Measurements from ENCODE around the gene NDUFS6. TPM values are rescaled to one million over a fixed set of nuclear protein-coding genes. Genes with fewer than 3 reads are reported as not detected.

Gene NDUFS6
- total and polyA plus RNA-seq, 2 of the 4 experiments (the other 2 are of a cell fraction): 10.4 to 69.0 TPM

DNA sequence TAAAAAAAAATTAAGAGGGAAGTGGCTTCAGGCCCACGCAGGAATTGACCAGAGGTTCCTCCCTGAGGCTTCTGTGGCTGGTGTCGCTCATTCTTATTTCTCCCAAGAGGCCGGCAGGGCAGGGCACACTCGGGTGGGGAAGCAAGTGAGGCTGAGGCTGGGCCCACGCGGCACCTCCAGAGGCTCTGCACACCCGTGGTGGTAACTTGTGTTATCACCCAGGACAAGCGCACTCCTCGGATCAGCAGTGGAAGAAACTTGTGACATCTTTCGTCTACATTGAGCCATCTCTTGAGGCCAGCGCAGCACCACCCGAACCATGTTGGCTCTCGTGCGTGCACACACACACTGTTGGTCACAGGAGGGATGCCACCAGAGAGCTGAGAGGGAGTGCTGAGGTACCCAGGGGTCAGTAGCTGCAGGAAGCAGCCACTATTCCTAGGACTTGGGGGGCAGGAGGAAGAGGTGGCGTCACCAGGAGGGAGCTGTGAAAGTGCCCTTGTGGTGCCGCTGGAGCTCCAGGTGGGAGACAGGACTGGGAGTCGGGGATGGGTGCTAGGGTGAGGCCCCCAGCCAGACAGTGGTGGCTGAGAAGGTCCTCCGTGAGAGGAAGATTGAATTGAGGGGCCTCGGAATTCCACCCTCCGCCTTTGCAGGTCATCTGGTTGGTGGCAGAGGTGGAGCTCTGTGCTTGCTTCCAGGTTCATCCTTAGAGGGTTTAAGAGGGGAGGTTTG is 6.4 kb downstream of the NDUFS6 start:
- TF ChIP-seq MXI1 (IDR thresholded peaks at IDR 0.05; ENCODE audit: borderline replicate concordance, low read depth, low read length) (no peak), MAZ (IDR thresholded peaks at IDR 0.05; ENCODE audit: borderline replicate concordance, low read depth, low read length) (no peak)
- Histone ChIP-seq H3K23ac (ENCODE audit: low read depth, low read length) (no peak overlapping the region), H3K9me1 (ENCODE audit: insufficient read depth, low read length) (no peaks in the 10 kb centered on the region), H2BK120ac (ENCODE audit: low read depth, low read length) (no peak overlapping the region), H3K4me1 (ENCODE audit: control insufficient read depth, insufficient read depth, low read length) (no peaks in the 10 kb centered on the region; the same call in 1 of the 2 replicates), H2BK15ac (ENCODE audit: low read depth, low read length) (no peak overlapping the region), H3K9me3 (ENCODE audit: control insufficient read depth, insufficient read depth, low read length) (no peaks in the 10 kb centered on the region), H2AK5ac (ENCODE audit: low read depth, low read length) (no peak overlapping the region), H4K20me1 (ENCODE audit: insufficient read depth, low read length) (no peaks in the 10 kb centered on the region), H3K4me3 (ENCODE audit: insufficient read depth, low read depth, low read length) (no peak overlapping the region), H2AFZ (replicated peaks; ENCODE audit: low read length, poor library complexity) (no peak overlapping the region), H3K18ac (ENCODE audit: low read depth, low read length) (no peak overlapping the region), H2AK9ac (replicated peaks; ENCODE audit: low read depth, low read length, poor library complexity) (no peak overlapping the region), H4K5ac (ENCODE audit: low read depth, low read length) (no peak overlapping the region), H3K27ac (ENCODE audit: insufficient read depth, low read length) (no peak overlapping the region), H4K8ac (ENCODE audit: low read depth in 2 of 2, low read length in 2 of 2) (no peak overlapping the region), H3K56ac (ENCODE audit: extremely low read depth, insufficient read depth, low read length) (no peak overlapping the region), H3K14ac (replicated peaks; ENCODE audit: low read depth, low read length) (no peak overlapping the region), H2BK20ac (ENCODE audit: low read depth, low read length) (no peak overlapping the region), H2BK5ac (ENCODE audit: low read depth, low read length, poor library complexity, severe bottlenecking) (no peak overlapping the region), H4K91ac (ENCODE audit: insufficient read depth, low read depth, low read length) (no peak overlapping the region), H3K9ac (ENCODE audit: low read depth, low read length) (no peak overlapping the region), H3K36me3 (ENCODE audit: control insufficient read depth, insufficient read depth, low read length) (peaks cover 66% of the 10 kb centered on the region), H3K27me3 (ENCODE audit: control insufficient read depth, insufficient read depth, low read length) (no peaks in the 10 kb centered on the region), H3K4ac (ENCODE audit: low read depth, low read length) (no peak overlapping the region), H3K4me2 (ENCODE audit: low read depth, low read length) (no peak overlapping the region), H3K79me1 (ENCODE audit: low read depth in 1 of 2, low read length in 2 of 2) (peaks cover 40 to 62% of the 10 kb centered on the region in 2 experiments)
- ATAC-seq (ENCODE audit: low read depth) (no peak), DNase-seq (no peak)
- ChIA-PET POLR2A (ENCODE audit: unreplicated experiment) (no interaction called here), CTCF (interaction anchor here (0.6 to 1.2 kb wide), 2 partner anchors 35 to 54 kb away, joined by 3 to 4 read pairs; no protein-coding TSS in a partner anchor)
- BruUV-seq (replicated peaks): no TSS peak
- in situ Hi-C loops (cut with MboI; ENCODE audit: low sequenced_read_pairs): no loop called here
- intact Hi-C loops (cut with micrococcal nuclease): no loop called here
- WGBS, 2 experiments (ENCODE audit: extremely low coverage in 2 of 2, insufficient read length in 1 of 2): 95% methylated on average over 11 of the region's 20 CpGs; no CpG with 5 or more reads in 1 of the 2 experiments
- dilution Hi-C loops (cut with HindIII; ENCODE audit: low sequenced_read_pairs, unreplicated experiment): no loop called here

Measured in IMR-90 (cell line).